ENCODE results near the gene TMEM72. TPM values are rescaled to one million over a fixed set of nuclear protein-coding genes. Genes with fewer than 3 reads are reported as not detected.

The TMEM72 gene
- total and polyA plus RNA-seq, 2 donors (not counting 1 experiment from before 2014, with no cell fraction given): not detected

- WGBS (ENCODE audit: insufficient coverage): 50% methylated on average over 12 of the region's 17 CpGs
- no peak overlapping the region for H3K27ac ChIP-seq (ENCODE audit: low read length in 2 of 2)
- H3K9me3 ChIP-seq (ENCODE audit: control extremely low read depth in 1 of 3, control insufficient read depth in 2 of 3, insufficient read depth in 1 of 3, low read length in 2 of 3): no peaks in the 10 kb centered on the region
- peak; percentile 19 for ATAC-seq (ENCODE audit: low read depth)
- peak overlapping the region; percentile 89 for H3K4me3 Mint-ChIP-seq
- H3K27ac Mint-ChIP-seq: no peak overlapping the region
- H2AFZ ChIP-seq (ENCODE audit: insufficient read depth, low read depth, low read length, poor library complexity, severe bottlenecking): peak overlapping the region; percentile 94
- H3K27me3 Mint-ChIP-seq: peaks cover 61% of the 10 kb centered on the region
- H3K4me2 ChIP-seq (replicated peaks; ENCODE audit: low read depth, low read length, poor library complexity, severe bottlenecking): peak overlapping the region; percentile 90
- H3K27me3 ChIP-seq (replicated peaks in 1 of 4; ENCODE audit: control extremely low read depth in 1 of 4, control insufficient read depth in 3 of 4, insufficient read depth in 4 of 4, low read length in 3 of 4): peaks cover 0 to 37% (median 10%) of the 10 kb centered on the region in 4 experiments
- no peak for TF ChIP-seq EZH2 (IDR thresholded peaks at IDR 0.05; ENCODE audit: borderline replicate concordance, insufficient read depth, low read depth, low read length, poor library complexity, severe bottlenecking)
- TF ChIP-seq, protein P1, sequence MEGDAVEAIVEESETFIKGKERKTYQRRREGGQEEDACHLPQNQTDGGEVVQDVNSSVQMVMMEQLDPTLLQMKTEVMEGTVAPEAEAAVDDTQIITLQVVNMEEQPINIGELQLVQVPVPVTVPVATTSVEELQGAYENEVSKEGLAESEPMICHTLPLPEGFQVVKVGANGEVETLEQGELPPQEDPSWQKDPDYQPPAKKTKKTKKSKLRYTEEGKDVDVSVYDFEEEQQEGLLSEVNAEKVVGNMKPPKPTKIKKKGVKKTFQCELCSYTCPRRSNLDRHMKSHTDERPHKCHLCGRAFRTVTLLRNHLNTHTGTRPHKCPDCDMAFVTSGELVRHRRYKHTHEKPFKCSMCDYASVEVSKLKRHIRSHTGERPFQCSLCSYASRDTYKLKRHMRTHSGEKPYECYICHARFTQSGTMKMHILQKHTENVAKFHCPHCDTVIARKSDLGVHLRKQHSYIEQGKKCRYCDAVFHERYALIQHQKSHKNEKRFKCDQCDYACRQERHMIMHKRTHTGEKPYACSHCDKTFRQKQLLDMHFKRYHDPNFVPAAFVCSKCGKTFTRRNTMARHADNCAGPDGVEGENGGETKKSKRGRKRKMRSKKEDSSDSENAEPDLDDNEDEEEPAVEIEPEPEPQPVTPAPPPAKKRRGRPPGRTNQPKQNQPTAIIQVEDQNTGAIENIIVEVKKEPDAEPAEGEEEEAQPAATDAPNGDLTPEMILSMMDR (IDR thresholded peaks at IDR 0.05): no peak
- ChIA-PET POLR2A (no interaction called here), CTCF (interaction anchor here (1.1 to 5.0 kb wide), 5 partner anchors 10 to 1191 kb away, joined by 3 to 25 read pairs (median 4); no protein-coding TSS in a partner anchor)
- H3K4me3 ChIP-seq (ENCODE audit: control extremely low read depth in 1 of 5, extremely low read depth in 1 of 5, insufficient read depth in 1 of 5, low read depth in 2 of 5, low read length in 4 of 5): peak overlapping the region in 4 of 5 experiments; percentile 37 to 68 (median 60)
- intact Hi-C loops (cut with micrococcal nuclease): no loop called here
- no peaks in the 10 kb centered on the region for H3K79me2 ChIP-seq (ENCODE audit: control insufficient read depth, insufficient read depth, low read length)
- peak; percentile 28 for DNase-seq
- peak overlapping the region; percentile 74 for H3K9ac ChIP-seq (ENCODE audit: low read length)
- H3K4me1 ChIP-seq (ENCODE audit: control insufficient read depth in 2 of 2, insufficient read depth in 2 of 2, low read length in 2 of 2): peaks cover 13 to 14% of the 10 kb centered on the region in 2 donors
- no peaks in the 10 kb centered on the region for H3K9me3 Mint-ChIP-seq (ENCODE audit: insufficient read depth)
- H4K20me1 ChIP-seq (ENCODE audit: control insufficient read depth, insufficient read depth, low read length, poor library complexity, severe bottlenecking): no peaks in the 10 kb centered on the region
- H3K4me1 Mint-ChIP-seq: peaks cover 15% of the 10 kb centered on the region
- H3K36me3 ChIP-seq (replicated peaks in 1 of 2; ENCODE audit: control extremely low read depth in 1 of 2, control insufficient read depth in 1 of 2, extremely low read depth in 1 of 2, insufficient read depth in 2 of 2, low read length in 1 of 2): no peaks in the 10 kb centered on the region
Measured at GRCh38 chr10:44864051-44864450, 47.1 kb upstream of the TMEM72 start.

DNA sequence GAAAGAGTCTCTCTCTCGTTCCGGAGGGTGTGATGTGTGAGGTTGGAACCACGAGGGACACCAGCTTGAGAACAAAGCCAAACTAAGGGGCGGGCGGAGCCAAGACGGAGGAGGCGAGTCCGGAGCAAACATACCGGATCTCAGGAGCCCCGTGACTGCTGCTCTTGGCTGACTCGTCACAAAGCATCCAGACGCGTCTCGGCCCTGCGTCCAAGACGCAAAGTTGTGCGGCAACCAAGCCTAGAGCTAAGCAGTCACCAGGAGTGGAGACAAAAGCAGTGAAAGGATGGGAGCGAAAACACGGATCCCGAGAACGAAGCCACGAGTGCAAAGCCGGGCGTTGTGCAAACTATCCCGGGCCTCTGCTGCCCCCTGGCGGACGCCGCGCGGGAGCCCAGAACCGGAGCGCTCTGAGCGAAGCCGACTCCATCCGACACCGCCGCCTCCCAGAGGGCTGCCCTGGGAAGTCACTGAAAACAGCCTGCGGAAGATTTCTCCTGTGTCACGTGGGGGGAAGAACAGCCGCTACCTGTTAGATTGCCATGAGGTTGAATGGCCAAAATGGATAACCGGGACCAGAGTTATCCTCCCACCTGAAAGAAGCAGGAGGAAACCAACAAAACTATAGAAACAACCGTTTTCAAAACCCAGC lies 46.4 kb upstream of the TMEM72 start:
- ChIA-PET CTCF (interaction anchor here (0.8 to 5.0 kb wide), 4 partner anchors 11 to 1194 kb away, joined by 3 to 25 read pairs (median 5); no protein-coding TSS in a partner anchor), POLR2A (no interaction called here)
- peaks cover 0 to 39% (median 10%) of the 10 kb centered on the region in 4 experiments for H3K27me3 ChIP-seq (replicated peaks in 1 of 4; ENCODE audit: control extremely low read depth in 1 of 4, control insufficient read depth in 3 of 4, insufficient read depth in 4 of 4, low read length in 3 of 4)
- TF ChIP-seq EZH2 (IDR thresholded peaks at IDR 0.05; ENCODE audit: borderline replicate concordance, insufficient read depth, low read depth, low read length, poor library complexity, severe bottlenecking): no peak
- TF ChIP-seq, protein P1 (IDR thresholded peaks at IDR 0.05): peak; percentile 97
- intact Hi-C loops (cut with micrococcal nuclease): loop anchor here (1.0 kb wide), 1 partner anchor 1193 kb away; no protein-coding TSS in a partner anchor
- H4K20me1 ChIP-seq (ENCODE audit: control insufficient read depth, insufficient read depth, low read length, poor library complexity, severe bottlenecking): no peaks in the 10 kb centered on the region
- H3K79me2 ChIP-seq (ENCODE audit: control insufficient read depth, insufficient read depth, low read length): no peaks in the 10 kb centered on the region
- Mint-ChIP-seq H3K27me3 (peaks cover 63% of the 10 kb centered on the region), H3K4me1 (peaks cover 15% of the 10 kb centered on the region), H3K27ac (no peak overlapping the region), H3K9me3 (ENCODE audit: insufficient read depth) (no peaks in the 10 kb centered on the region), H3K4me3 (peak overlapping the region; percentile 89)
- peak; percentile 80 for DNase-seq
- ATAC-seq (ENCODE audit: low read depth): peak; percentile 81
- H2AFZ ChIP-seq (ENCODE audit: insufficient read depth, low read depth, low read length, poor library complexity, severe bottlenecking): peak overlapping the region; percentile 94
- no peaks in the 10 kb centered on the region for H3K9me3 ChIP-seq (ENCODE audit: control extremely low read depth in 1 of 3, control insufficient read depth in 2 of 3, insufficient read depth in 1 of 3, low read length in 2 of 3)
- no peaks in the 10 kb centered on the region for H3K36me3 ChIP-seq (replicated peaks in 1 of 2; ENCODE audit: control extremely low read depth in 1 of 2, control insufficient read depth in 1 of 2, extremely low read depth in 1 of 2, insufficient read depth in 2 of 2, low read length in 1 of 2)
- WGBS (ENCODE audit: insufficient coverage): 1% methylated on average over 40 of the region's 42 CpGs
- peak overlapping the region; percentile 90 for H3K4me2 ChIP-seq (replicated peaks; ENCODE audit: low read depth, low read length, poor library complexity, severe bottlenecking)
- no peak overlapping the region for H3K27ac ChIP-seq (ENCODE audit: low read length in 2 of 2)
- peak overlapping the region; percentile 12 to 68 (median 54) for H3K4me3 ChIP-seq (ENCODE audit: control extremely low read depth in 1 of 5, extremely low read depth in 1 of 5, insufficient read depth in 1 of 5, low read depth in 2 of 5, low read length in 4 of 5)
- peaks cover 13 to 14% of the 10 kb centered on the region in 2 donors for H3K4me1 ChIP-seq (ENCODE audit: control insufficient read depth in 2 of 2, insufficient read depth in 2 of 2, low read length in 2 of 2)
- H3K9ac ChIP-seq (ENCODE audit: low read length): peak overlapping the region; percentile 74

Measured in B cell (primary cell).